ENCODE measurements around the gene ABAT. TPM values are rescaled to one million over a fixed set of nuclear protein-coding genes. Genes with fewer than 3 reads are reported as not detected.

The ABAT gene
- total and polyA plus RNA-seq, 2 experiments from 2014 or later, result 31.2 to 59.1 TPM

- no peak for DNase-seq (ENCODE audit: low spot score)
These were observed 78.3 kb downstream of the ABAT start for GRCh38 chr16:8752706-8753105.

GRCh38 chr16:8753416-8754054 is 79.1 kb downstream of the ABAT start:
- Histone ChIP-seq H3K27me3 (no peaks in the 10 kb centered on the region), H2AFZ (no peak overlapping the region), H4K20me1 (ENCODE audit: insufficient read depth, poor library complexity, severe bottlenecking) (no peaks in the 10 kb centered on the region), H3K4me3 (no peak overlapping the region), H3K36me3 (replicated peaks; ENCODE audit: insufficient read depth, low read depth) (no peaks in the 10 kb centered on the region), H3K4me1 (ENCODE audit: insufficient read depth) (no peaks in the 10 kb centered on the region), H3K27ac (peak overlapping the region; percentile 71), H3K79me2 (no peaks in the 10 kb centered on the region), H3K9me2 (replicated peaks; ENCODE audit: insufficient read depth) (no peaks in the 10 kb centered on the region), H3K9me3 (ENCODE audit: low read depth) (no peaks in the 10 kb centered on the region), H3K4me2 (no peak overlapping the region)
- DNase-seq (ENCODE audit: low spot score), result peak; percentile 62
- TF ChIP-seq, protein P1, sequence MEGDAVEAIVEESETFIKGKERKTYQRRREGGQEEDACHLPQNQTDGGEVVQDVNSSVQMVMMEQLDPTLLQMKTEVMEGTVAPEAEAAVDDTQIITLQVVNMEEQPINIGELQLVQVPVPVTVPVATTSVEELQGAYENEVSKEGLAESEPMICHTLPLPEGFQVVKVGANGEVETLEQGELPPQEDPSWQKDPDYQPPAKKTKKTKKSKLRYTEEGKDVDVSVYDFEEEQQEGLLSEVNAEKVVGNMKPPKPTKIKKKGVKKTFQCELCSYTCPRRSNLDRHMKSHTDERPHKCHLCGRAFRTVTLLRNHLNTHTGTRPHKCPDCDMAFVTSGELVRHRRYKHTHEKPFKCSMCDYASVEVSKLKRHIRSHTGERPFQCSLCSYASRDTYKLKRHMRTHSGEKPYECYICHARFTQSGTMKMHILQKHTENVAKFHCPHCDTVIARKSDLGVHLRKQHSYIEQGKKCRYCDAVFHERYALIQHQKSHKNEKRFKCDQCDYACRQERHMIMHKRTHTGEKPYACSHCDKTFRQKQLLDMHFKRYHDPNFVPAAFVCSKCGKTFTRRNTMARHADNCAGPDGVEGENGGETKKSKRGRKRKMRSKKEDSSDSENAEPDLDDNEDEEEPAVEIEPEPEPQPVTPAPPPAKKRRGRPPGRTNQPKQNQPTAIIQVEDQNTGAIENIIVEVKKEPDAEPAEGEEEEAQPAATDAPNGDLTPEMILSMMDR (IDR thresholded peaks at IDR 0.05; ENCODE audit: poor library complexity), result no peak
- TF ChIP-seq EZH2 (IDR thresholded peaks at IDR 0.05; ENCODE audit: borderline replicate concordance) (no peak), EZH2phosphoT487 (IDR thresholded peaks at IDR 0.05; ENCODE audit: low read depth, severe bottlenecking, unreplicated experiment) (no peak)
- WGBS (ENCODE audit: low lambda C conversion rate, missing lambda C conversion rate), result 62% methylated on average over 9 of the region's 9 CpGs

More at GRCh38 chr16:8752706-8753105, 78.3 kb downstream of the ABAT start:
- Histone ChIP-seq H3K36me3 (replicated peaks; ENCODE audit: insufficient read depth, low read depth) (no peaks in the 10 kb centered on the region), H4K20me1 (ENCODE audit: insufficient read depth, poor library complexity, severe bottlenecking) (no peaks in the 10 kb centered on the region), H3K9me2 (replicated peaks; ENCODE audit: insufficient read depth) (no peaks in the 10 kb centered on the region), H3K4me2 (no peak overlapping the region), H3K27me3 (no peaks in the 10 kb centered on the region), H3K4me1 (ENCODE audit: insufficient read depth) (no peaks in the 10 kb centered on the region), H3K9me3 (ENCODE audit: low read depth) (no peaks in the 10 kb centered on the region), H3K27ac (no peak overlapping the region), H3K79me2 (no peaks in the 10 kb centered on the region), H2AFZ (no peak overlapping the region), H3K4me3 (no peak overlapping the region)
- TF ChIP-seq EZH2 (IDR thresholded peaks at IDR 0.05; ENCODE audit: borderline replicate concordance) (no peak), EZH2phosphoT487 (IDR thresholded peaks at IDR 0.05; ENCODE audit: low read depth, severe bottlenecking, unreplicated experiment) (no peak)
- TF ChIP-seq, protein P1 (IDR thresholded peaks at IDR 0.05; ENCODE audit: poor library complexity), result no peak
- WGBS (ENCODE audit: low lambda C conversion rate, missing lambda C conversion rate), result 42% methylated on average over 2 of the region's 2 CpGs

GRCh38 chr16:8756755-8757154 is 82.3 kb downstream of the ABAT start:
- Histone ChIP-seq H3K27ac (no peak overlapping the region), H3K9me3 (ENCODE audit: low read depth) (no peaks in the 10 kb centered on the region), H3K4me1 (ENCODE audit: insufficient read depth) (no peaks in the 10 kb centered on the region), H3K9me2 (replicated peaks; ENCODE audit: insufficient read depth) (no peaks in the 10 kb centered on the region), H4K20me1 (ENCODE audit: insufficient read depth, poor library complexity, severe bottlenecking) (no peaks in the 10 kb centered on the region), H3K4me2 (no peak overlapping the region), H3K4me3 (no peak overlapping the region), H3K27me3 (no peaks in the 10 kb centered on the region), H3K36me3 (replicated peaks; ENCODE audit: insufficient read depth, low read depth) (no peaks in the 10 kb centered on the region), H2AFZ (no peak overlapping the region), H3K79me2 (no peaks in the 10 kb centered on the region)
- TF ChIP-seq, protein P1 (IDR thresholded peaks at IDR 0.05; ENCODE audit: poor library complexity), result no peak
- no peak for TF ChIP-seq EZH2 (IDR thresholded peaks at IDR 0.05; ENCODE audit: borderline replicate concordance)
- TF ChIP-seq EZH2phosphoT487 (IDR thresholded peaks at IDR 0.05; ENCODE audit: low read depth, severe bottlenecking, unreplicated experiment), result no peak
- DNase-seq (ENCODE audit: low spot score), result no peak
- 94% methylated on average over 5 of the region's 5 CpGs for WGBS (ENCODE audit: low lambda C conversion rate, missing lambda C conversion rate)
